Bronchial epithelial cell (primary cell): ENCODE results near the gene PYROXD2. TPM values are rescaled to one million over a fixed set of nuclear protein-coding genes. Genes with fewer than 3 reads are reported as not detected.

Source experiments
- DNase-seq: peaks from one replicate; pipeline ENCODE4 v3.0.0-alpha.2; 2010; ENCODE audit warnings: low read depth
- FAIRE-seq: peaks from 2 replicates; lab custom pipeline; 2011; peaks lifted over from hg19 to GRCh38; lab: Jason Lieb, UNC
- H3K27me3 ChIP-seq: 2 replicates; pipeline ENCODE4 v1.5.1; 2011; ENCODE audit warnings: low read length; ENCODE audit not compliant: control insufficient read depth, insufficient read depth
- H3K36me3 ChIP-seq: 2 replicates; pipeline ENCODE4 v1.5.1; 2011; ENCODE audit warnings: low read length; ENCODE audit not compliant: control insufficient read depth, insufficient read depth
- H3K4me3 ChIP-seq: 2 replicates; pipeline ENCODE4 v1.5.1; 2011; ENCODE audit warnings: mild to moderate bottlenecking, low read depth, low read length, control low read depth
- total RNA-seq: library from RNA; depleted of rRNA; stranded (reverse); fragments of >200 nt; gene quantifications from 2 replicates; pipeline ENCODE4 v1.2.1, GENCODE V29; 2014
- TF ChIP-seq, protein P1 (sequence below): IDR thresholded peaks from 2 replicates; pipeline ENCODE4 v1.5.1; 2011; ENCODE audit warnings: mild to moderate bottlenecking, moderate library complexity, low read length, control low read depth, inconsistent platforms; ENCODE audit not compliant: insufficient read depth, severe bottlenecking

PYROXD2 gene
- total RNA-seq, 1 donor from 2014 or later: 1.1 TPM

GRCh38 chr10:98391065-98391464, 23.9 kb downstream of the PYROXD2 start:
- no peak for FAIRE-seq

GRCh38 chr10:98390406-98390805, 24.6 kb downstream of the PYROXD2 start:
- H3K27me3 ChIP-seq: no peaks in the 10 kb centered on the region
- DNase-seq (no peak), FAIRE-seq (no peak)
- H3K4me3 ChIP-seq: no peak overlapping the region
- TF ChIP-seq, protein P1, sequence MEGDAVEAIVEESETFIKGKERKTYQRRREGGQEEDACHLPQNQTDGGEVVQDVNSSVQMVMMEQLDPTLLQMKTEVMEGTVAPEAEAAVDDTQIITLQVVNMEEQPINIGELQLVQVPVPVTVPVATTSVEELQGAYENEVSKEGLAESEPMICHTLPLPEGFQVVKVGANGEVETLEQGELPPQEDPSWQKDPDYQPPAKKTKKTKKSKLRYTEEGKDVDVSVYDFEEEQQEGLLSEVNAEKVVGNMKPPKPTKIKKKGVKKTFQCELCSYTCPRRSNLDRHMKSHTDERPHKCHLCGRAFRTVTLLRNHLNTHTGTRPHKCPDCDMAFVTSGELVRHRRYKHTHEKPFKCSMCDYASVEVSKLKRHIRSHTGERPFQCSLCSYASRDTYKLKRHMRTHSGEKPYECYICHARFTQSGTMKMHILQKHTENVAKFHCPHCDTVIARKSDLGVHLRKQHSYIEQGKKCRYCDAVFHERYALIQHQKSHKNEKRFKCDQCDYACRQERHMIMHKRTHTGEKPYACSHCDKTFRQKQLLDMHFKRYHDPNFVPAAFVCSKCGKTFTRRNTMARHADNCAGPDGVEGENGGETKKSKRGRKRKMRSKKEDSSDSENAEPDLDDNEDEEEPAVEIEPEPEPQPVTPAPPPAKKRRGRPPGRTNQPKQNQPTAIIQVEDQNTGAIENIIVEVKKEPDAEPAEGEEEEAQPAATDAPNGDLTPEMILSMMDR: no peak
- no peaks in the 10 kb centered on the region for H3K36me3 ChIP-seq

More at GRCh38 chr10:98391065-98391464, 23.9 kb downstream of the PYROXD2 start:
- TF ChIP-seq, protein P1: no peak
- no peak for DNase-seq
- no peak overlapping the region for H3K4me3 ChIP-seq
- no peaks in the 10 kb centered on the region for H3K36me3 ChIP-seq
- no peaks in the 10 kb centered on the region for H3K27me3 ChIP-seq

DNA sequence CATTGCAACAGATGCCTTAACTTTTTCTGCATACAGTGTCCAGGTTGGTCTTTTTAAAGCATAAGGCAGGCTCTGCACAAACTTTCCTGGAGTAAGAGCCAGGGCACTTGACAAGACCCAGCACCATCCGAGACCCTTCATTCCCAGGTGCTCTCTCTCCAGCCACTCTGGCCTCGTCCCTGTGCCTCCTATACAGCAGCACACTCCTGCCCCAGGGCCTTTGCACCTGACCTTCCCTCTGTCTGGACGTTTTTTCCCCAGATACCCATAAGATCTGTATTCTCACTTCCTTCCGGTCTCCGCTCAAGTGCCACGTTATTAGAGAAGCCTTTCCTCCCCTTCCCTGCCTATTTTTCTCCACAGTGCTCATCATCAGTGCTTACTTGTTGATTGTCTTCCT, 25.6 kb downstream of the PYROXD2 start:
- H3K27me3 ChIP-seq: no peaks in the 10 kb centered on the region
- no peak for FAIRE-seq
- TF ChIP-seq, protein P1: no peak
- H3K36me3 ChIP-seq: no peaks in the 10 kb centered on the region
- no peak for DNase-seq
- no peak overlapping the region for H3K4me3 ChIP-seq

- Histone ChIP-seq H3K27me3 (no peaks in the 10 kb centered on the region), H3K4me3 (no peak overlapping the region), H3K36me3 (no peaks in the 10 kb centered on the region)
- no peak for DNase-seq
- FAIRE-seq: no peak
- TF ChIP-seq, protein P1: no peak
Measured at GRCh38 chr10:98388101-98388655, 26.8 kb downstream of the PYROXD2 start.

- TF ChIP-seq, protein P1: no peak
- no peak for FAIRE-seq
- Histone ChIP-seq H3K36me3 (no peaks in the 10 kb centered on the region), H3K27me3 (no peaks in the 10 kb centered on the region), H3K4me3 (no peak overlapping the region)
- no peak for DNase-seq
Measured at GRCh38 chr10:98384531-98385133, 30.4 kb downstream of the PYROXD2 start.
